ENCODE measurements around the gene BCAS2. TPM values are rescaled to one million over a fixed set of nuclear protein-coding genes. Genes with fewer than 3 reads are reported as not detected.

BCAS2 gene
- total and polyA plus RNA-seq, 9 donors: 32.1 to 47.7 (median 36.7) TPM

DNA sequence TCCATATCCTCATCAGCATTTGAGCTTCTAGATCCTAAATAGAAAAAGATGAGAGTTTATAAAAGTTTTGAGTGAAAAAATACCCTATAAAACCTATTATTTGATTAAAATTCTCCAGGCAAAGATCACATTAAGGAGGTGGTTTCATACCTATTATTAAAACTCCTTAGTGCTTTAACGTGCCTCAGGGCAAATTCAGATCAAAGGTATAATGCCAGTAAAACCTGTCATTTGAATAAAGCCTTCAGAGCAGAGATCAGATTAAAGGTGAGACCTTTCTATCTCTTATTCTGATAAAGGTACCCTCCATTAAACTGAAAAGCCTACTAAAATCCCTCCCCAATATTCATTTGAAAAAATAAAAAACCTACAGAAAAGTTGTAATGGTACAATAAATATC is 36.1 kb downstream of the BCAS2 start:
- Histone ChIP-seq H3K9me3 (no peaks in the 10 kb centered on the region), H3K4me3 (no peak overlapping the region), H3K27ac (no peak overlapping the region), H3K27me3 (no peaks in the 10 kb centered on the region), H3K4me1 (ENCODE audit: insufficient read depth) (no peaks in the 10 kb centered on the region), H3K36me3 (no peaks in the 10 kb centered on the region)
- no peak for DNase-seq
- intact Hi-C loops (cut with DNase I): no loop called here
- WGBS, 3 donors: 64 to 70% (median 67%) methylated on average over 1 of the region's 1 CpG
- no peak for TF ChIP-seq EP300 (IDR thresholded peaks at IDR 0.05)
- TF ChIP-seq POLR2A (IDR thresholded peaks at IDR 0.05): no peak
- TF ChIP-seq, protein P1, sequence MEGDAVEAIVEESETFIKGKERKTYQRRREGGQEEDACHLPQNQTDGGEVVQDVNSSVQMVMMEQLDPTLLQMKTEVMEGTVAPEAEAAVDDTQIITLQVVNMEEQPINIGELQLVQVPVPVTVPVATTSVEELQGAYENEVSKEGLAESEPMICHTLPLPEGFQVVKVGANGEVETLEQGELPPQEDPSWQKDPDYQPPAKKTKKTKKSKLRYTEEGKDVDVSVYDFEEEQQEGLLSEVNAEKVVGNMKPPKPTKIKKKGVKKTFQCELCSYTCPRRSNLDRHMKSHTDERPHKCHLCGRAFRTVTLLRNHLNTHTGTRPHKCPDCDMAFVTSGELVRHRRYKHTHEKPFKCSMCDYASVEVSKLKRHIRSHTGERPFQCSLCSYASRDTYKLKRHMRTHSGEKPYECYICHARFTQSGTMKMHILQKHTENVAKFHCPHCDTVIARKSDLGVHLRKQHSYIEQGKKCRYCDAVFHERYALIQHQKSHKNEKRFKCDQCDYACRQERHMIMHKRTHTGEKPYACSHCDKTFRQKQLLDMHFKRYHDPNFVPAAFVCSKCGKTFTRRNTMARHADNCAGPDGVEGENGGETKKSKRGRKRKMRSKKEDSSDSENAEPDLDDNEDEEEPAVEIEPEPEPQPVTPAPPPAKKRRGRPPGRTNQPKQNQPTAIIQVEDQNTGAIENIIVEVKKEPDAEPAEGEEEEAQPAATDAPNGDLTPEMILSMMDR (IDR thresholded peaks at IDR 0.05): no peak

DNA sequence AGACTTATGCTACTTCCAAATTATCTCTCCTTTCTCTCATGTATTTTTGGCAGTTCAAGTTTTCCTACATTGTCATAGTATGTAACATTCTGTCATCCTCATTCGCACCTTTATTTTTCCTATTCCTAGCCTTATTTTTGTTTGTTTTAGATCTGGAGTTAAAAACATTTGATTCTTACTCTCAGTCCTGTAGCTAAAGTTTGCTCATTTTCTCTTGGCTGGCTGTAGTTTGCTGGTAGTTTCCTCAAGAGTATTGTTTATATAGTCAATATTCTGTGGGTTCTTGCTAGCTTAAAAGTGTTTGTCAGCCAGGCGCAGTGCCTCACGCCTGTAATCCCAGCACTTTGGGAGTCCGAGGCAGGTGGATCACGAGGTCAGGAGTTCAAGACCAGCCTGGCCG is 40.6 kb downstream of the BCAS2 start:
- no peaks in the 10 kb centered on the region for H3K27me3 ChIP-seq
- no peak for DNase-seq
- intact Hi-C loops (cut with DNase I): no loop called here
- H3K4me1 ChIP-seq (ENCODE audit: insufficient read depth): no peaks in the 10 kb centered on the region
- H3K27ac ChIP-seq: no peak overlapping the region
- 47 to 63% (median 58%) methylated on average over 6 of the region's 6 CpGs for WGBS, 3 donors
- no peak overlapping the region for H3K4me3 ChIP-seq
- H3K9me3 ChIP-seq: no peaks in the 10 kb centered on the region
- TF ChIP-seq POLR2A (IDR thresholded peaks at IDR 0.05): no peak
- TF ChIP-seq EP300 (IDR thresholded peaks at IDR 0.05): no peak
- TF ChIP-seq, protein P1 (IDR thresholded peaks at IDR 0.05): no peak
- H3K36me3 ChIP-seq: no peaks in the 10 kb centered on the region

DNA sequence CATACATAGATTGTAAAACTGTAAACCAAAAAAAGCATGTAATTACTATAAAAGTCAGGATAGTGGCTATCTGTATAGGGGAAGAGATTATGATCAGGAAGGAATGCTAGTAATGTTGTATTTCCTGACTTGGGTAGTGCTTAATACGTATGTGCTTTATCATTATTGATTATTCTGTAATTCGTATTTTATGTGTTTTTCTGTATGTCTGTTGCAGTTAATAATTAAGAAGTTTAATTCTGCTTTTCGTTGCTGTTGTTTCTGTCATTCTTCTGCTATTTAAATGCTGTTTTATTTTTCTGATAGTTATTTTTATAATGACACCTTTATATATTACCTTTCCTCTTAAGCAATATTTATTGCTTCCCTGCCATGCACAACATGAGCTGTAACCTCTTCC is 41.1 kb downstream of the BCAS2 start:
- TF ChIP-seq, protein P1 (IDR thresholded peaks at IDR 0.05): no peak
- TF ChIP-seq EP300 (IDR thresholded peaks at IDR 0.05): no peak
- Histone ChIP-seq H3K27me3 (no peaks in the 10 kb centered on the region), H3K4me3 (no peak overlapping the region), H3K9me3 (no peaks in the 10 kb centered on the region), H3K4me1 (ENCODE audit: insufficient read depth) (no peaks in the 10 kb centered on the region), H3K36me3 (no peaks in the 10 kb centered on the region), H3K27ac (no peak overlapping the region)
- DNase-seq: no peak
- 42 to 48% (median 44%) methylated on average over 3 of the region's 3 CpGs for WGBS, 3 donors
- intact Hi-C loops (cut with DNase I): no loop called here

DNA sequence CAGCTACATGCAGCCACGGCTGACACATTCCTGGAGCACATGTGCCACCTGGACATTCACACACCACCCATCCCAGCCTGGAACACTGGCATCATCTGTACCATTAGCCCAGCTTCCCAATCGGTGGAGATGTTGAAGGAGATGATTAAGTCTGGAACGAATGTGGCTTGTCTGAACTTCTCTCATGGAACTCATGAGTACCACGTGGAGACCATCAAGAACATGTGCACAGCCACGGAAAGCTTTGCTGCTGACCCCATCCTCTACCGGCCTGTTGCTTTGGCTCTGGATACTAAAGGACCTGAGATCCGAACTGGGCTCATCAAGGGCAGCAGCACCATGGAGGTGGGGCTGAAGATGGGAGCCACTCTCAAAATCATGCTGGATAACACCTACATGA is 45.4 kb downstream of the BCAS2 start:
- Histone ChIP-seq H3K4me3 (no peak overlapping the region), H3K36me3 (no peaks in the 10 kb centered on the region), H3K9me3 (no peaks in the 10 kb centered on the region), H3K4me1 (ENCODE audit: insufficient read depth) (no peaks in the 10 kb centered on the region), H3K27me3 (no peaks in the 10 kb centered on the region), H3K27ac (no peak overlapping the region)
- intact Hi-C loops (cut with DNase I): no loop called here
- no peak for TF ChIP-seq EP300 (IDR thresholded peaks at IDR 0.05)
- TF ChIP-seq, protein P1 (IDR thresholded peaks at IDR 0.05): no peak
- TF ChIP-seq POLR2A (IDR thresholded peaks at IDR 0.05): no peak
- 93 to 95% (median 93%) methylated on average over 7 of the region's 7 CpGs for WGBS, 3 donors
- DNase-seq: no peak

DNA sequence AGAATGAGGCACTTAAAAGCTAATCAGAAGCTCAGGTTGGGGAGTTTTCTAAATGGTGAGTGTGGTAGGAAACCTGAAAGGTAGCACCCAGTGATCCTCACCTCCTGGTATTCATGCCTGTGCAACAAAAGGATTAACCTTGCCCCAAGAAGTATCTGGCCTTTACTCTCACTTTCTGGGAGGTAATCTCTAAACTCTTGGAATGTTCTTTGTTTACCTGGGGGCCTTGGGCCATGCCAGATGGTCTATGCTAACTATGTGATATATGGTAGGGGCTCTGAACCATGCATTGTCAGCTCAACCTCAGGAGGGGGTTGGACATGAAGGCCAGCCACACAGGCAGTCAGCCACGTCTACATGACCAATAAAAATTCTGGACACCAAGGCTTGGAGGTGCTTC is 46.0 kb downstream of the BCAS2 start:
- no peaks in the 10 kb centered on the region for H3K4me1 ChIP-seq (ENCODE audit: insufficient read depth)
- TF ChIP-seq EP300 (IDR thresholded peaks at IDR 0.05) (no peak), POLR2A (IDR thresholded peaks at IDR 0.05) (no peak)
- TF ChIP-seq, protein P1 (IDR thresholded peaks at IDR 0.05): no peak
- no peaks in the 10 kb centered on the region for H3K27me3 ChIP-seq
- no peak overlapping the region for H3K27ac ChIP-seq
- no peak overlapping the region for H3K4me3 ChIP-seq
- DNase-seq: no peak
- H3K36me3 ChIP-seq: no peaks in the 10 kb centered on the region
- 22 to 39% (median 32%) methylated on average over 1 of the region's 1 CpG for WGBS, 3 donors
- H3K9me3 ChIP-seq: no peaks in the 10 kb centered on the region
- intact Hi-C loops (cut with DNase I): no loop called here
